Loucy (cell line): ENCODE results near the gene PTPN2.

Experiments
- EZH2phosphoT487 ChIP-seq: fragments of 200-600 bp; IDR thresholded peaks from 2 replicates; pipeline ENCODE4 v1.6.1; 2018; ENCODE audit warnings: antibody characterized with exemption, mild to moderate bottlenecking, moderate library complexity, borderline replicate concordance
- TF ChIP-seq, protein P1 (sequence below): fragments of 200-600 bp; sonication (generic); conservative IDR thresholded peaks from 2 replicates; pipeline ENCODE4 v1.5.1; 2014; ENCODE audit warnings: mild to moderate bottlenecking, antibody characterized with exemption, low read length

- TF ChIP-seq, protein P1, sequence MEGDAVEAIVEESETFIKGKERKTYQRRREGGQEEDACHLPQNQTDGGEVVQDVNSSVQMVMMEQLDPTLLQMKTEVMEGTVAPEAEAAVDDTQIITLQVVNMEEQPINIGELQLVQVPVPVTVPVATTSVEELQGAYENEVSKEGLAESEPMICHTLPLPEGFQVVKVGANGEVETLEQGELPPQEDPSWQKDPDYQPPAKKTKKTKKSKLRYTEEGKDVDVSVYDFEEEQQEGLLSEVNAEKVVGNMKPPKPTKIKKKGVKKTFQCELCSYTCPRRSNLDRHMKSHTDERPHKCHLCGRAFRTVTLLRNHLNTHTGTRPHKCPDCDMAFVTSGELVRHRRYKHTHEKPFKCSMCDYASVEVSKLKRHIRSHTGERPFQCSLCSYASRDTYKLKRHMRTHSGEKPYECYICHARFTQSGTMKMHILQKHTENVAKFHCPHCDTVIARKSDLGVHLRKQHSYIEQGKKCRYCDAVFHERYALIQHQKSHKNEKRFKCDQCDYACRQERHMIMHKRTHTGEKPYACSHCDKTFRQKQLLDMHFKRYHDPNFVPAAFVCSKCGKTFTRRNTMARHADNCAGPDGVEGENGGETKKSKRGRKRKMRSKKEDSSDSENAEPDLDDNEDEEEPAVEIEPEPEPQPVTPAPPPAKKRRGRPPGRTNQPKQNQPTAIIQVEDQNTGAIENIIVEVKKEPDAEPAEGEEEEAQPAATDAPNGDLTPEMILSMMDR, result no peak
- TF ChIP-seq EZH2phosphoT487, result no peak
Observed at GRCh38 chr18:12796448-12796847, 87.6 kb downstream of the PTPN2 start.
